ENCODE results near the gene KLHDC8B. TPM values are rescaled to one million over a fixed set of nuclear protein-coding genes. Genes with fewer than 3 reads are reported as not detected.

Gene KLHDC8B
- total and polyA plus RNA-seq, 2 donors from 2014 or later: 23.4 to 36.5 TPM

DNA sequence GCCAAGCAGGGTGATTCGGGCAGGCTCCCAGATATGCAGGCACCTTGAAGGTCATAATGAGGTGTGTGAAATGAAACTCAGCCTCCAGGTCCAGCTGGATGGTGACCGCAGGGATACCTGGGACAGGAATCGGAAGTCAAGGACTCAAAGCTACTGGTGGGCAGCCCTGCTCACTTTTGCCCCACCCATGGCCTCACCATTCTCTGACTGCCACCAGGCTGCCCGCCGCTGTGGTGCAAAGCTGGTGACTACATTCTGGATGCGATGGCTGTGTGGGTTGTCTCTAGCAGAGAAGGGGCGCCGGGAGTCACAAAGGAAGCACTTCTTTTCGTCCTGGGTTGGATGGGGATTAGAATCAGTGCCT lies 39.3 kb upstream of the KLHDC8B start:
- TF ChIP-seq, protein P1, sequence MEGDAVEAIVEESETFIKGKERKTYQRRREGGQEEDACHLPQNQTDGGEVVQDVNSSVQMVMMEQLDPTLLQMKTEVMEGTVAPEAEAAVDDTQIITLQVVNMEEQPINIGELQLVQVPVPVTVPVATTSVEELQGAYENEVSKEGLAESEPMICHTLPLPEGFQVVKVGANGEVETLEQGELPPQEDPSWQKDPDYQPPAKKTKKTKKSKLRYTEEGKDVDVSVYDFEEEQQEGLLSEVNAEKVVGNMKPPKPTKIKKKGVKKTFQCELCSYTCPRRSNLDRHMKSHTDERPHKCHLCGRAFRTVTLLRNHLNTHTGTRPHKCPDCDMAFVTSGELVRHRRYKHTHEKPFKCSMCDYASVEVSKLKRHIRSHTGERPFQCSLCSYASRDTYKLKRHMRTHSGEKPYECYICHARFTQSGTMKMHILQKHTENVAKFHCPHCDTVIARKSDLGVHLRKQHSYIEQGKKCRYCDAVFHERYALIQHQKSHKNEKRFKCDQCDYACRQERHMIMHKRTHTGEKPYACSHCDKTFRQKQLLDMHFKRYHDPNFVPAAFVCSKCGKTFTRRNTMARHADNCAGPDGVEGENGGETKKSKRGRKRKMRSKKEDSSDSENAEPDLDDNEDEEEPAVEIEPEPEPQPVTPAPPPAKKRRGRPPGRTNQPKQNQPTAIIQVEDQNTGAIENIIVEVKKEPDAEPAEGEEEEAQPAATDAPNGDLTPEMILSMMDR (IDR thresholded peaks at IDR 0.05; ENCODE audit: borderline replicate concordance, extremely low read depth, insufficient read depth): no peak
- Histone ChIP-seq H3K36me3 (ENCODE audit: control insufficient read depth in 2 of 3, insufficient read depth in 3 of 3, low read length in 3 of 3) (peaks cover 0 to 29% (median 11%) of the 10 kb centered on the region in 3 donors), H3K4me3 (ENCODE audit: low read length in 3 of 3) (peak overlapping the region; percentile 86 to 95 (median 89)), H3K27me3 (ENCODE audit: control insufficient read depth, insufficient read depth, low read length) (no peaks in the 10 kb centered on the region), H3K27ac (ENCODE audit: low read depth in 2 of 2, low read length in 2 of 2) (peak overlapping the region; percentile 92 to 95), H3K9ac (ENCODE audit: low read length in 3 of 3) (peak overlapping the region; percentile 64 to 97 (median 88)), H3K9me3 (ENCODE audit: control insufficient read depth in 2 of 3, insufficient read depth in 1 of 3, low read length in 3 of 3) (no peaks in the 10 kb centered on the region), H3K4me1 (ENCODE audit: control insufficient read depth in 2 of 3, insufficient read depth in 2 of 3, low read depth in 1 of 3, low read length in 3 of 3) (peaks cover 2 to 26% (median 19%) of the 10 kb centered on the region in 3 donors)
- DNase-seq: no peak
- intact Hi-C loops (cut with DNase I): no loop called here
- FAIRE-seq: no peak

DNA sequence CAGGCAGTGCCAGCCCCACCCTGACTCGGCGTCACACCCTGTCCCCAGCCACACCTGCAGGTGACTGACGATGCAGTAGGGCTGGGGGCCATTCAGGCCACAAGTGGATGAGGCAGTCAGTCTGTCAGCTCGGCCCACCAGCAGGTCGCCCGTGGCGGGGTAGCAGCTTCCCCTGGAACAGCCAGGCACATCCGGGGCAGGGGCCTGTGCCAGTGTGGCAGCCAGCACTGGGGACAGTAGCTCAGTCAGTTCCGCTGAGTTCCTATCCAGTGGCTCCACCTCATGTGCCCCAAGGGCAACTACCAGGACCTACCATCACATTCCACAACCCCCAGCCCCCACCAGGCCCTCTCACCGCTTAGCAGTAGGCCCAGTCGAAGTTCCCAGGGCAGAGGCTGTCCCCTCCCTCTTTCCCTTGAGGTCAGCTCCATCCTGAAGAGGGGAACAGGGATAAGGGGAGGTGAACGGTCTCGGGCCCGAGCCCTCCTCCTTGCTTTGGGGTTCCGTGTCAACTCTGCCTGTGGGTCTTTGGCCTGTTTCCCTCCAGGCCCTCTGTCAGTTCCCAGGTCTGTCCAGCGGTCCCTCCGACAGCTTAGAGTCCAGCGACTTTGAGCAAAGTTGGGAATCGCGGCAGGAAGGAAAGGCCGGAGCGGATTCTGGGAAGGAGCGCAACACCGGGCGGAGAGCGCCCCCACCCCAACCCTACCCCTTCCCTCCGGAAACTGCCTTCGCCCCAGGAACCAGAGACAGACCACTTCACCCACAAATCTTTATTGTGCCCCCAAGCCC lies 38.8 kb upstream of the KLHDC8B start, which contains the start of gene LAMB2:
LAMB2 (minus strand) TSS at position 614 of the 789 bp plus-strand sequence; CDS start at position 431, 183 bp downstream.
- Histone ChIP-seq H3K27me3 (ENCODE audit: control insufficient read depth, insufficient read depth, low read length) (no peaks in the 10 kb centered on the region), H3K9ac (ENCODE audit: low read length in 3 of 3) (peak within 1 kb of the TSS; percentile 64 to 97 (median 88)), H3K9me3 (ENCODE audit: control insufficient read depth in 2 of 3, insufficient read depth in 1 of 3, low read length in 3 of 3) (no peaks in the 10 kb centered on the region), H3K4me3 (ENCODE audit: low read length in 3 of 3) (peak within 1 kb of the TSS; percentile 86 to 95 (median 89)), H3K4me1 (ENCODE audit: control insufficient read depth in 2 of 3, insufficient read depth in 2 of 3, low read depth in 1 of 3, low read length in 3 of 3) (peaks cover 2 to 26% (median 19%) of the 10 kb centered on the region in 3 donors), H3K36me3 (ENCODE audit: control insufficient read depth in 2 of 3, insufficient read depth in 3 of 3, low read length in 3 of 3) (peaks cover 0 to 29% (median 11%) of the 10 kb centered on the region in 3 donors), H3K27ac (ENCODE audit: low read depth in 2 of 2, low read length in 2 of 2) (peak within 1 kb of the TSS; percentile 92 to 95)
- TF ChIP-seq, protein P1 (IDR thresholded peaks at IDR 0.05; ENCODE audit: borderline replicate concordance, extremely low read depth, insufficient read depth): peak; percentile 18
- FAIRE-seq: no peak
- intact Hi-C loops (cut with DNase I): no loop called here
- DNase-seq: peak; percentile 80 to 93 (median 86)

DNA sequence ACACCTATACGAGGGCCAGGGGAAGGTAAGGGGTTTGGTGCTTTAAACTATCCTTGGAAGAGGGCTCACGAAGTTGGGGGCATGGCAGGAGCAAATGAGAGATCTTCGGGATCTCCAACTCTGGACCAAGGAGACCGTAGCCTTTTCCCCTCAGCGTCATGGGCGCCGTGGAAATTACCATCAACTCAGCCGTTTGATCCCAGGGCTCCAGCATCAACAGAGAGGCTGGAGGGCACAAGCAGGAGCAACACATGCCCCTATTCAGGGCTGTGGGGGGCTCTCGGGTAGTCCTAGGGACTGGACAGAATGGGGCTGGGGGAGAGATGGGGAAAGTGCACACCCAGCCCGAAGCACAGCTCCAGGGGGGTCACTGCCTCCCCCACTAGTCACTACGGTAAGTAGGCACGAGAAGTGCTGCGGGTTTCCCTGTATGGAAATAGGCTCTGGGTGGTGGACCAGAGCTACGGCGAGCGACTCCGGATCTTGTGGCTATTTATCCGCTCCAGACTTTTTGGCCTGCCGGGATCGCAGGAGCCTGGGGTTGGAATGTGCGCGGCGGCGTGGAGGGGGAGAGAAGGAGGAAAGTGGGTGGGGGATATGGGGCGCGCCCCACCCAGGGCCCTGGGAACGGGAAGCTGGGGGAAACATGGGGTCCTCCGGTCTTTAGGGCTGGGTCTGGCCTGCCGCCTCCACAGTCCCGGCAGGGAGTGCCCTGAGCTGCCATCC lies 38.0 kb upstream of the KLHDC8B start:
- peaks cover 2 to 26% (median 19%) of the 10 kb centered on the region in 3 donors for H3K4me1 ChIP-seq (ENCODE audit: control insufficient read depth in 2 of 3, insufficient read depth in 2 of 3, low read depth in 1 of 3, low read length in 3 of 3)

More for the DNA sequence above, 38.0 kb upstream of the KLHDC8B start:
- no peaks in the 10 kb centered on the region for H3K27me3 ChIP-seq (ENCODE audit: control insufficient read depth, insufficient read depth, low read length)
- H3K36me3 ChIP-seq (ENCODE audit: control insufficient read depth in 2 of 3, insufficient read depth in 3 of 3, low read length in 3 of 3): peaks cover 0 to 24% (median 9%) of the 10 kb centered on the region in 3 donors
- TF ChIP-seq, protein P1 (IDR thresholded peaks at IDR 0.05; ENCODE audit: borderline replicate concordance, extremely low read depth, insufficient read depth): no peak
- DNase-seq (peak; percentile 88 to 96 (median 93)), FAIRE-seq (no peak)
- H3K9me3 ChIP-seq (ENCODE audit: control insufficient read depth in 2 of 3, insufficient read depth in 1 of 3, low read length in 3 of 3): no peaks in the 10 kb centered on the region
- H3K9ac ChIP-seq (ENCODE audit: low read length in 3 of 3): peak overlapping the region; percentile 64 to 74 (median 72)
- peak overlapping the region; percentile 86 to 95 (median 89) for H3K4me3 ChIP-seq (ENCODE audit: low read length in 3 of 3)
- intact Hi-C loops (cut with DNase I): no loop called here
- H3K27ac ChIP-seq (ENCODE audit: low read depth in 2 of 2, low read length in 2 of 2): peak overlapping the region; percentile 92 to 95
